Hematopoietic multipotent progenitor cell (in vitro differentiated cells): ENCODE results near the gene KDM6B. TPM values are rescaled to one million over a fixed set of nuclear protein-coding genes. Genes with fewer than 3 reads are reported as not detected.

Source experiments
- DNase-seq, 3 donors: peaks; one replicate each; pipeline ENCODE4 v3.0.0-alpha.2; 2011 to 2015; ENCODE audit warnings: low read depth in 2 of 3, low spot score in 2 of 3
- total RNA-seq: library from RNA; depleted of rRNA; stranded (reverse); fragments of >200 nt; gene quantifications from one replicate; pipeline ENCODE4 v1.2.3, GENCODE V29; 2012

KDM6B gene
- total RNA-seq, 1 donor, result 24.8 TPM

DNA sequence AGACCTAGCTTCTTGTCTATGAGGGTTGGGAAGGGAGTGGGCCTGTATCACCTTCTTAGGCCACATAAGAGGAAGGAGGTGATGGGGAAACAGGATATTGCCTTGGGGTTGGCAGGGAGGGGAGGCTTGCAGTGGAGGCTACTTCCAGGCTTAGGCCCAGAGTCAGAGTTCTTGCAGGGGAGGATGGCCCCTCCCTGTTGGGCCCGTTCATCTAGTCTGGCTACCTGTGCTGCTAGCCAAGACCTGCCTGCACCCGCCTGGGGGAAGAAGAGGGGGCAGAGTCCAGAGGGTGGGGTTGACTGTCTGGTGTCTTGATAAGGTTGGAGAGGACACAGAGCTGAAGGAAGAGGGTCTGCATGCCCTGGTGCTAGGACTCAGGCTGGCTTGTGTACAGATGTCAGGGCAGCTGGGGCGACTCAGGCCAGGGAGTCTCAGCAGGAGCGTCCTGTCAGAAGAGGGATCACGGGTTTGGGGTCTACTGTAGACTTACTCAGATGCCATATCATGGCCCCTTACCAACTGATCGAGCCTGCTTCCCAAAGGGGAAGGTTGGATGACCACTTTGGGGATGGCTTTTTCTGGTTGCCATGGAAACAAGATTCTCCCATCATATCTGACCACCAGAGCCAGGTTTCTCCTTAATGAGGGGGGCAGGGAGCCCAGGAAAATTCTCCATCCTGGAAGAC is 5.3 kb downstream of the KDM6B start:
- peak in 1 of 3 donors; percentile 12 for DNase-seq

DNA sequence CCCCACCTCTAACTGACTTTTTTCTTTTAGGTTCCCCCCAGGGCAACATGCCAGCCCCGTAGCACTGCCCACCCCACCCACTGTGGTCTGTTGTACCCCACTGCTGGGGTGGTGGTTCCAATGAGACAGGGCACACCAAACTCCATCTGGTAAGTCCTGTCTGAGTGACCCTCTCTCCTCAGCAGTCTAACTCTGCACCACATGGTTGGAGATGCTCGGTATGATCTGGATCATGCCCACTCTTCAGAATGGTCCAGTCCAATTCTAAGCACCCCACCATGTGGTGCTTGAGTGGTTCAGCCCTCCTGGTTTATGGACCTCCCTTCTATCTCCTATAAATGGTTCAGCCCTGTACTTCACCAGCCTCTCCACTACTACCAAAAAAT is 5.9 kb downstream of the KDM6B start:
- DNase-seq, result peak in 2 of 3 donors; percentile 40 to 52

GRCh38 chr17:7840441-7840840 is 6.4 kb downstream of the KDM6B start:
- DNase-seq, result no peak

DNA sequence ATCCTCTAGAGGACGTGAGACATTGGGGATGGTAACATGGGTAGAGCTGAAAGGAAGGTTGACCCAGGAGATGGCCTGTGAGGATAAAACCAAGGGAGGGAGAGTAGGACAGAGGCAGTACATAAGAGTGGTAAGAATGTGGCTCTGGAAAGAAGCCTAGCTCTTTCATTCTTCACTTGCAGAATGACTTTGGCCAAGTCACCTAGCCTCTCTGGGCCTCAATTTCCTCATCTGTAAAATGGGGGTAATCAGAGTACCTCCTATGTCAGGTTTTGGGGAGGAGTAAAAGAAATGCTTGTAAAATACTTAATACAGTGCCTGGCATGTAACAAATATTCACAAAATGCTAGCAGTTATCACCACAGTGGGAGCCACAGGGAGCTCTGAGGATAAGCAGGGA is 6.9 kb downstream of the KDM6B start:
- no peak for DNase-seq

DNA sequence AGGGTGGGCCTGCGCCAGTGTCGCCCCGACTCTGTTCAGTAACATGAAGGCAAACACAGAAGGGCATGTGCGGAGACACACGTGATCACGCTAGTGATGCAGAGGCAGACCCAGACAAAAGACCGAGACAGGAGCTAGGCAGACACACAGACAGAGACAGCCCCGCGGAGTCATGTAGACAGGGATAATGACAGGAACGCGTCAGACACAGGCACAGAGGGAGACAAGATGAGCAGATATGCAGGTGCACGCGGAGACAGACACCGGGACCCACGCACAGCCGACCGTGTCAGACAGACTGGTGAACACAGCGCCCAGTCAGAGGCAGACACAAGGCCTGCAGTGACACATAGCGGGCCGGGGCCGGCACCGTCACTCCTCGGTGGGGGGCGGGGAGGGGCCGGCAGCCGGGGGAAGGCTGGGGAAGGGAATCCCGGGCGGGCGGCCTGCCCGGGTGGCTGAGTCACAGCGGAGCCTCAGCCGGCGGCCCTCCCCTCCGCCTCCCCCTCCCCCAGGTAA is 7.4 kb downstream of the KDM6B start:
- DNase-seq, result peak in 2 of 3 donors; percentile 86 to 88

GRCh38 chr17:7841915-7842379 is 7.9 kb downstream of the KDM6B start:
- peak in 2 of 3 donors; percentile 89 to 92 for DNase-seq

- peak; percentile 90 to 96 (median 93) for DNase-seq
Measured at GRCh38 chr17:7842380-7843256, 8.6 kb downstream of the KDM6B start.

DNA sequence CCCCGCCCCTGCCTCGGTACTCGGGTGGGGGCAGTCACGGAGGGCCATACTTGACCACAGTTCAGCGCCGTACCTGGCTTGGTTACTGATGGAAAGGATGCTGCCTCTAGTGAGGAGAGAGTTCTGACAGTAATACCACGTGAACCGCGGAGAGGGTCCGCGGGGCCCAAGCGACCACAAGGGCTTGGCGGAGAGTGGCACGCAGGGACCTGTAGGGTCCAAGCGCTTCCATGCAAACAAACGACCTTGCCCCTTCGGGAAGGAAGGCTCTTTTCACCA is 9.2 kb downstream of the KDM6B start:
- DNase-seq, result peak in 1 of 3 donors; percentile 46

- peak; percentile 89 to 93 (median 93) for DNase-seq
Measured at GRCh38 chr17:7843536-7844291, 9.7 kb downstream of the KDM6B start.

DNA sequence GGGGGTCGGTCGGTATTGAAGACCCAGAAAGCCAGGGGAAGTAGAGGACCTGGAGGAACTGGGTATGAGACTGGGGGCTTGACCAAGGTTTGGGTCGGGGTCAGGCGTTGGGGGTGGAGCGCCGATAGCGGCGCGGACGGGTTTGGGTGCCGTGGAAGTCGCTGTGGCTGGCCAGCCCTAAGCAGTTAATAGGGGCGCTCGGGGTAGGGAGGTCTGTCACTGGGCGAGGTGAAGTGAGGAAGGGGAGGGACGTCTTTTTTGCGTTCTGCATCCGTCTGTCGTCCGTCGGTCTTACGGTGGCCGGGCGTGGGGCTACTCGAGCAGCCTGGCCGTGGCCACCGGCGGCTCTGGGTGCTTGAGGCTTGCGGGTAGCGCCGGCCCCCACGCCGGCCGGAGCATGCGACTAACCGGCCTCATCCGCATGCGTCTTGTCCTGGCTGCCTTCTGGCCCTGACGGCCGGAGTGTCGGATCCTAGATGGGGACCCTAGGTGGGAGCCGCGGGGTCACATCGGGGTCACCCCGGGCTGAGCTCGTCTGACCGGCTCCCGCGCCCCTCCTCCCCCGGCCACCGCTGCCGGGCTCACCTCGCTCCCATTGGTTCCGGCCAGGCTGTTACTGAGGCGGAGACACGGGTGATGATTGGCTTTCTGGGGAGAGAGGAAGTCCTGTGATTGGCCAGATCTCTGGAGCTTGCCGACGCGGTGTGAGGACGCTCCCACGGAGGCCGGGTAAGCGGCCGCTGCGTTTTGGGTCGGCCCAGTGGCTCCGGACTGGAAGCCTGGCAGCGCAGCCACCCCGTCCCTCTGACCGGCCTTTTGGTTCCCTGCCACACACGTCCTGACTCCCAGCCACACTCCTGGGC is 10.5 kb downstream of the KDM6B start:
- DNase-seq, result peak; percentile 57 to 94 (median 87)

DNA sequence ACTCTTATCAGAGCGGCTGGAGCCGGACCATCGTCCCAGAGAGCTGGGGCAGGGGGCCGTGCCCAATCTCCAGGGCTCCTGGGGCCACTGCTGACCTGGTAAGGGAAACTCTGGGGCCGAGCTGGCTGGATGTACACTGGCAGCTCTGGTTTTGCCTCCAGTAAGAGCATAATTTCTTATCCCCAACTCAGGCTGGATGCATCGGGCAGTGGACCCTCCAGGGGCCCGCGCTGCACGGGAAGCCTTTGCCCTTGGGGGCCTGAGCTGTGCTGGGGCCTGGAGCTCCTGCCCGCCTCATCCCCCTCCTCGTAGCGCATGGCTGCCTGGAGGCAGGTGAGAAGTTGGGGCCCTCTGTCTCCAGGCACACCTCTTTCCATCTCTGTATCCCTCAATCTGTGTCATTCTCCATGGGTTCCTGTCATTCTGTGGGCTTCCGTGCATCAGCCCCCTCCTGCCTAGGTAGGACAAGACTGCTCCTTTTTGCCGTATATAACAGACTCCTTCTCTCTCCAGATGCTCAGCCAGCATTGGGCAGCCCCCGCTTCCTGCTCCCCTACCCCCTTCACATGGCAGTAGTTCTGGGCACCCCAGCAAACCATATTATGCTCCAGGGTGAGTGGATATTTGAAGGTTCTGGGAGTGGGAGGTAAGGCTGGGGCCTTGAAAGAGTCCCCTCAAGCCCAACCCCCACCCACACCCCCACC is 11.5 kb downstream of the KDM6B start:
- no peak for DNase-seq

GRCh38 chr17:7846063-7846735 is 12.2 kb downstream of the KDM6B start:
- no peak for DNase-seq

GRCh38 chr17:7846765-7847661 is 13.0 kb downstream of the KDM6B start:
- no peak for DNase-seq

DNA sequence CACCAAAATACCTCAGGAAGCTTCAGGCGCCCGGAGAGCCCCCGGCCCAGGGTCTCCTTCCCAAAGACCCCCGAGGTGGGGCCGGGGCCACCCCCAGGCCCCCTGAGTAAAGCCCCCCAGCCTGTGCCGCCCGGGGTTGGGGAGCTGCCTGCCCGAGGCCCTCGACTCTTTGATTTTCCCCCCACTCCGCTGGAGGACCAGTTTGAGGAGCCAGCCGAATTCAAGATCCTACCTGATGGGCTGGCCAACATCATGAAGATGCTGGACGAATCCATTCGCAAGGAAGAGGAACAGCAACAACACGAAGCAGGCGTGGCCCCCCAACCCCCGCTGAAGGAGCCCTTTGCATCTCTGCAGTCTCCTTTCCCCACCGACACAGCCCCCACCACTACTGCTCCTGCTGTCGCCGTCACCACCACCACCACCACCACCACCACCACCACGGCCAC is 14.1 kb downstream of the KDM6B start:
- DNase-seq, result no peak

DNA sequence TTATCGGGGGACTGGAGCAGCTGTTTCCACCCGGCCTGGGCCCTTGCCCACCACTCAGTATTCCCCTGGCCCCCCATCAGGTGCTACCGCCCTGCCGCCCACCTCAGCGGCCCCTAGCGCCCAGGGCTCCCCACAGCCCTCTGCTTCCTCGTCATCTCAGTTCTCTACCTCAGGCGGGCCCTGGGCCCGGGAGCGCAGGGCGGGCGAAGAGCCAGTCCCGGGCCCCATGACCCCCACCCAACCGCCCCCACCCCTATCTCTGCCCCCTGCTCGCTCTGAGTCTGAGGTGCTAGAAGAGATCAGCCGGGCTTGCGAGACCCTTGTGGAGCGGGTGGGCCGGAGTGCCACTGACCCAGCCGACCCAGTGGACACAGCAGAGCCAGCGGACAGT is 14.7 kb downstream of the KDM6B start:
- DNase-seq, result no peak

- DNase-seq, result no peak
Measured at GRCh38 chr17:7849130-7849750, 15.2 kb downstream of the KDM6B start.

- DNase-seq, result no peak
Measured at GRCh38 chr17:7849751-7850504, 15.9 kb downstream of the KDM6B start.
